Esophagus muscularis mucosa (tissue), 4 donors: Measurements from ENCODE around the gene PPIF.

Experiments used
- CTCF ChIP-seq, 3 experiments: fragments of 200-600 bp in 2 of 3; fragments of 450-650 bp in 1 of 3; sonication (generic) in 2 of 3; IDR thresholded peaks; one replicate each; pipeline ENCODE4 v1.5.1; 2017 to 2019; ENCODE audit warnings: antibody characterized with exemption in 3 of 3, mild to moderate bottlenecking in 2 of 3, moderate library complexity in 1 of 3
- EP300 ChIP-seq: sonication (generic); formaldehyde crosslinking; IDR thresholded peaks from one replicate; pipeline ENCODE4 v1.6.1; 2017; ENCODE audit warnings: antibody characterized with exemption
- POLR2A ChIP-seq: fragments of 450-650 bp; IDR thresholded peaks from one replicate; pipeline ENCODE4 v1.6.1; 2017; ENCODE audit warnings: antibody characterized with exemption, moderate library complexity, mild to moderate bottlenecking, low read depth

GRCh38 chr10:79391231-79392019 lies 44.2 kb downstream of the PPIF start:
- TF ChIP-seq POLR2A, result no peak
- no peak for TF ChIP-seq CTCF (IDR thresholded peaks at IDR 0.05)
- TF ChIP-seq EP300, result no peak
